Activated CD4-positive, alpha-beta T cell treated with anti-CD3 and anti-CD28 coated beads for 48 hours (primary cell): Measurements from ENCODE around the gene CYBC1.
"Not testable (repeated sequence)": the region's sequence is repeated elsewhere in the genome, so short reads cannot be mapped to it uniquely, and the experiment has no call there.

Source experiments
- DNase-seq: peaks from one replicate; pipeline ENCODE4 v3.0.0-alpha.2; 2020

The CYBC1 gene

GRCh38 chr17:82432017-82432416 lies 18.5 kb downstream of the CYBC1 start:
- DNase-seq: no peak

DNA sequence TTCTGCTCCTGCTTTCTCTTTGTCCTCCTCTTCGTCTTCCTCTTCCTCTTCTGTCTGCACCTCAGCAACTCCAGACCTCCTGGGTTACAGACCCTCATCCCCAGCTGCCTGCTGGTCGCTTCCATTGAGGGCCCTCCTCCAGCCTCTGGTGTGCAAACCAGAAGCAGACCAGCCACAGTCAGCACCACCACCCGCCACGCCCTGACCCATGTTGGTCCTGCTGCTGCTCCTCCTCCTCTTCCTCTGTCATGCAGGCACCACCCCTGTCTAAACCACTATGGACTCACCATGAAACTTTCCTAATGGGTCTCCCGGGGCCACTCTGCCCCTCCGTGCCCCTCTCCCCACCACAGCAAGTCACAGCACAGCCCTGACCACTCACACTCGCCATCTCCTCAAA lies 20.7 kb downstream of the CYBC1 start:
- DNase-seq: no peak

DNA sequence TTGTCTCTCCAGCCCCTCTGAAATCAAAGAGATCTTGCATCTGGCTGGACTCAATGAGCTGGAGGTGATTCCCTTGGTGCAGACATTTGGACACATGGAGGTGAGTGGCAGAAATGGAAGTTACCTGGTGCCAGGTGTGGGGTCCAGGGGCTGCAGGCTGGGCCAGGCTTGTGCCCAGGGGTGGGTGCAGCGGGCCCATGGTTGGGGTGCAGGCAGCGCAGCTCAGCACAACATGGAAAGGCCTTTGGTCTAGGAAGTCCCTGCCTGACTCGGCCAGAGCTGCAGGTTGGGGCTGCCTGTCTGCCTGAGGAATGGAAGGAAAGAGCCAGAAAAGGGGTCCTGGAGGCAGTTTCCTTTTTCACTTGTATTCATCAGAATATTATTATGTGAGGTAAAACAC lies 22.0 kb downstream of the CYBC1 start:
- no peak for DNase-seq

- no peak for DNase-seq
These were observed 25.7 kb downstream of the CYBC1 start for GRCh38 chr17:82424863-82425159.

DNA sequence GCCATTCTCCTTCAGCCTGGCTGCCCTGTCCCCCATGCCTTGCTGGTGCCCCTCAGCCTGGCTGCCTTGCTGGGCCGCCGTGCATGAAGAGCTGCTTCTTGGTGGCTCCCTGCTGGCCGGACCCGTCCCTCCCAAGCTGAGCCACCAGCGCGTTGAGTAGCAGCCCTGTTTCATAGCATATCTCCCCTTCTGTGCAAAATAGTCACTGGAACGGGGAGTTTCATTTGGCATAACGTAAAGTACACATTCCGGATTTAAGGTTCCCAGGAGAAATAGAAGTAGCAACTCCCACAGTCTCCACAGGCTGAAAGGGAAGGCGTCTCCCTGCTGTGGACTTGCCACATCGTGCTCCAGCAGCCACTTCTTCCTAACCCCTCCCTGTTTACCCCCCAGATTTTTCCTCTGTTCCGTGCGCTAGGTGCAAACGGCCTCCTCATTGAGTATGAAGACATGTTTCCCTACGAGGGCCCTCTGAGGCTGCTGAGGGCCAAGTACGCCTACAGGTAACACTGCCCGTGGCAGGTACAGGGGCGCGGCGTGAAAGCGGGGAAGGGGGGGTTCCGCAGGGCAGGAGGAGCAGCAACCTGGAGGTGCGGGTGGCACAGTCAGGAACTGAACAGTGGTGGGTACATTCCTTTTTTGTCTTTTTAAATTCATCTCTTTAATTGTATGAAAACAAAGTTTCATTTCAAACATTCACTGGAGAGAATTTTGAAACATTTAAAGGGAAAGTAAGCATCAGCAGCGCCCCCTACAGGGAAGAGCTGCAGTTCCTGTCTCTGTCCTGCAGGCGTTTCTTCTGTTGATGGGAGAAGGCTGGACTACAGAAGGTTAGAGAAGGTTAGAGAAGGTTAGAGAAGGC lies 26.3 kb downstream of the CYBC1 start:
- peak; percentile 78 for DNase-seq

- DNase-seq: no peak
These were observed 31.0 kb downstream of the CYBC1 start for GRCh38 chr17:82419540-82419939.

GRCh38 chr17:82418001-82418986 lies 32.3 kb downstream of the CYBC1 start, which contains the start of the genes HEXD and OGFOD3:
Gene HEXD (plus strand): TSS chr17:82418347. CDS start chr17:82419800, 1,453 bp downstream.
Gene OGFOD3 (minus strand): TSS chr17:82418586. CDS start chr17:82418485, 101 bp downstream.
- peak; percentile 85 for DNase-seq

- DNase-seq: peak; percentile 45
These were observed 33.8 kb downstream of the CYBC1 start for GRCh38 chr17:82416771-82417170.

- DNase-seq: no peak
These were observed 34.3 kb downstream of the CYBC1 start for GRCh38 chr17:82416264-82416663.

DNA sequence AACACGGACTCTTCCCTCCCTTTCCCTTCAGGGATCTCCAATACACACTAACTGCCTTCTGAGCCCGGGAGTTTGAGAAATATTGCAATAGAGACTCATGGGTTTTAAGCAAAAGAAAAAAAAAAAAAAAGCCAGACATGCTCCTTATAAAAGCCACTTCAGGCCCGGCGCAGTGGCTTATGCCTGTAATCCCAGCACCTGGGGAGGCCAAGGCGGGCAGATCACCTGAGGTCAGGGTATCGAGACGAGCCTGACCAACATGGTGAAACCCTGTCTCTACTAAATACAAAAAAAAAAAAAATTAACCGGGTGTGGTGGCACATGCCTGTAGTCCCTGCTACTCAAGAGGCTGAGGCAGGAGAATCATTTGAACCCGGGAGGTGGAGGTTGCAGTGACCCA lies 34.8 kb downstream of the CYBC1 start:
- no peak for DNase-seq

- DNase-seq: no peak
These were observed 35.2 kb downstream of the CYBC1 start for GRCh38 chr17:82415336-82415735.

DNA sequence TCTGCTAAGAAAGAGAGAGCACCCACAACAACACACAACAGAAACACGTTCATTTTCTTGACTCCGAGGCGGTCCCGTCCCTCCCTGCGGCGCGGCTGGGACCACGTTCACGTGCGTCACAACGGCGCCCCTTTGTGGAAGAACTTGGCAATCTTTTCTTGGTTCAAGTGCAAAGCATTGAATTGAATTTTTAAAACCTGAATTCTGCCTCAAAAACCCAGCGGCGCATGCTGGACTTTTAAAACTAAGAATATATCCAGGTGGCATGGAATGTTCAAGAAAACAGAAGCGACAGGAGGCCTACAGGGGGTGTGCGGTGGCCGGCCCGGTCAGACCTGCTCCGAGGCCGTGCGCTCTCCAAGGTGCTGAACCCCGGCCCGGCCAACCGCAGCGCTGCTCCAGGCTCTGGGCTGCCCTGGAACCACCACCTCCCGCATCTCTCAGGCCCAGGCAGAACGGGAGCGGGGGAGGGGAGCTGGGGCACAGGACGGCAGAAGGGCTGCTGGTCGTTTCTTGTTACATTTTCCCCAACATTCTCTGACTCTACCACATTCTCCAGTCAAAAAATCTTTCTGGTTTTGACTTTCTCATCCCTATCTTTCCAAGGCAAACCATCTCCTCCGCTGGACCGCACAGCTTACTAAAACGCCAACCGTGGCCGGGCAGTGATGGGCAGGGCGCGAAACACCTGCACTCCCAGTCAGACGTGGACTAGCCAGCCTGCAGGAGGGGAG lies 35.8 kb downstream of the CYBC1 start:
- DNase-seq: peak; percentile 86

DNA sequence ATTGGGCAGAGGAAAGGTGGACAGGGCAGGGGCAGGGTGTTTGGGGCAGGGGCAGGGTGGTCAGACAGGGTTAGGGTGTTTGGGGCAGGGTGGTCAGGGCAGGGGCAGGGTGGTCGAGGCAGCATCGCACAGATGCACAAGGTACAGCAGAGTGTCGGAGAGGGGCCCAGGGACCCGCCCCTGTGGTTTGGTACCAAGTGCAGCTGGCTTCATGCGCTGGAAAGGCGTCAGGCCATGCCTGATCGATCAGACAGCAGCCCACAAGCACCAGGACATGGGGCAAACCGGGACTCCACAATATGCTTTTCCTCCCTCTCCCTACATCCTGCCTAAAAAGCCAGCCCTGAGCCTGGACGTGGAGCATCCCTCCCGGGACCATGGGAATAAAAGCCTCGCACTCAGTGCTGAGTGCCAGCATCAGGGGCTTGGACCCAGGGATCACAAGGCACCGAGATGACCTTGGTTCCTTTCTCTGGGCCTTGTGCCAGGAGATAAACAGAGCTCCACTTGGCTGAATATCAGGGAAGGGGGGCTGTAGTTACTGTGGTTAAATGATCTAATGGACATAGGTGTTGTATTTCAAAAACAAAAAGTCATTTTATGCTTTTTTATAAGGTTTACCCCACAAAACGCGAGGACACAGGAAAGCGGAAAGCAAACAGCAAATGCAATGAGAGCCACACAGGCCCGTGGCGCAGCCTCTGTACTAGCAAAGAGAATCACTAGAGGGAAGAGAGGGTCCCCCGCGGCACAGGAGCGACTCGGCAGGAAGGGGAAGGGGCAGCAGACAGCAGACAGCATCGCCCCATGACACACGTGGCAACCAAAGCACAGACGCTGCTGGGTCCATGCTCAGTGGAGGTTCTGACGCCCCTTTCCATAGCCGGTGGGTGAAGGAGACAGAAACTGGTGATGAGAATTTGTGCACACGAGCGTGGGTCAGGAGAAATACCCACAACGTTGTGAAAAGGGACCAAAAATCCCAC lies 37.7 kb downstream of the CYBC1 start:
- no peak for DNase-seq

- not testable (repeated sequence) for DNase-seq
These were observed 38.5 kb downstream of the CYBC1 start for GRCh38 chr17:82412081-82412480.

DNA sequence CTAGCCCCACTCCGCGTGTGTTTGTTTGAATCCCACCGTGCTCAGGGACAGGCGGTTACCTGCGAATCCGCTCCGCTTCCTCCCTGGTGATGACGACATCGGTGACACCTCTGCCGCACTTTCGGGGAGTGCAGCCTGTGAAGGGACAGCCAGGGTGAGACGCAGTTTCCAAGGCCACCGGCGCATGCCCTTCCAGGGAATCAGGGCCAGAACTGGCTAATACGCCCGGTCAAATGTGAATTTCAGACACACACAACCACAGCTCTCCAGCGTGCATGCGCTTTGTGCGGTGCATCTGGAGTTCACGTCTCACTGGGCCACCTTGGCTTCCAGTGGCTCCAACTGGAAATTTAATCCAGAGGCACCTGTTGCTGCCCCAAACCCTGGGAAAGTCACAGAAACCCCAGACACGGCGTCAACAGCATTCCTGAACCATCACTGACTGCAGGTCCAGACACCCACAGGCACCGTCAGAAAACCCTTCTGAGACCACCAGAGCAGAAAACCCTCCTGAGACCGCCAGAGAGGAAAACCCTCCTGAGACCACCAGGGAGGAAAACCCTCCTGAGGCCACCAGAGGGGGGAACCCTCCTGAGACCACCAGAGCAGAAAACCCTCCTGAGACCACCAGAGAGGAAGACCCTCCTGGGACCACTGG lies 39.0 kb downstream of the CYBC1 start:
- no peak for DNase-seq

GRCh38 chr17:82410014-82410716 lies 40.4 kb downstream of the CYBC1 start:
- DNase-seq: no peak

DNA sequence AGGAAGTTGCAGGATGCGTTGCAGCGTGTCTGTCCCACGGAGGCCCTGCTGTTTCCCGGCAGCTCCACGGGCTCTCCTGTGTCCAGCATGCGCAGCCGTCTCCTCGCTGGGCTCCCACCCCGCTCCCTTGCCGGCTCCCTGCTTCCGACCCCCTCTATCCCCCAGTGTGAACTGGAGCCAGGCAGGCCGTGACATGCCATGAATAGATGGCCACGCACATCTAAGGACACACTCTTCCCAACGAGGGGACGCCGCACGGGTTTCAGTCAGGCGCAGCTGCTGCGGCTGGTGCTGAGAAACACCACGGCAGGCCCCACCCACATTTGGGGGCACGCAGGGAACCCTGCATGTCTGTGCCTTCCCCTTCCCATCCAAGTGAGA lies 41.6 kb downstream of the CYBC1 start:
- no peak for DNase-seq

GRCh38 chr17:82408288-82408937 lies 42.1 kb downstream of the CYBC1 start:
- DNase-seq: no peak

DNA sequence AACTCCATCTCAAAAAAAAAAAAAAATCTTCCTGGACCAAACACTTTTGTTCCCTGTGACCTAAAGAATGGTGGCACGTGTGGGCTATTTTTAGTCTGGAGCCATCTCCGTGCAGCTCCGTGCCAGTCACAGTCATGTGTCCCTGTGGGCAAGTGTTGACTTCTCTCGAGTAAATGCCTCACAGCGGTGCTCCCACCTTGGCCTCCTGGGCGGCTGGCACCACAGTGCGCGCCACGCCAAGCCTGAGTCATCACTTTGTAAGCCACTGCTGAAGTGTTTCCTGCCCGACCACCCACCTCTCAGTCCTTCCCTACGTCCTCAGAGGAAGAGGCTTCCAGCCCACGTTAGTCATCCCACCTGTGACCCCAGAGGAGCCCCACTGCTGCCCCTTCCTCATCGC lies 43.3 kb downstream of the CYBC1 start:
- no peak for DNase-seq

- DNase-seq: no peak
These were observed 44.4 kb downstream of the CYBC1 start for GRCh38 chr17:82406131-82406671.
